ENCODE measurements around the gene JPH3. TPM values are rescaled to one million over a fixed set of nuclear protein-coding genes. Genes with fewer than 3 reads are reported as not detected.

JPH3 gene
- total RNA-seq, 1 donor from 2014 or later = 0.16 TPM

GRCh38 chr16:87595712-87596111 is 6.6 kb upstream of the JPH3 start:
- H3K4me1 Mint-ChIP-seq (ENCODE audit: low read depth) = no peaks in the 10 kb centered on the region
- no peak for DNase-seq (ENCODE audit: low spot score)
- no peaks in the 10 kb centered on the region for H3K36me3 Mint-ChIP-seq (ENCODE audit: low read depth)
- H3K27ac Mint-ChIP-seq = no peak overlapping the region
- H3K4me3 Mint-ChIP-seq (ENCODE audit: low read depth) = no peak overlapping the region
- intact Hi-C loops (cut with micrococcal nuclease) = no loop called here
- peaks cover 16% of the 10 kb centered on the region for H3K27me3 Mint-ChIP-seq (ENCODE audit: low read depth)
- no peaks in the 10 kb centered on the region for H3K9me3 Mint-ChIP-seq

- intact Hi-C loops (cut with micrococcal nuclease) = no loop called here
- Mint-ChIP-seq H3K4me3 (ENCODE audit: low read depth) (no peak overlapping the region), H3K36me3 (ENCODE audit: low read depth) (no peaks in the 10 kb centered on the region), H3K4me1 (ENCODE audit: low read depth) (no peaks in the 10 kb centered on the region), H3K27me3 (ENCODE audit: low read depth) (peaks cover 24% of the 10 kb centered on the region), H3K27ac (no peak overlapping the region), H3K9me3 (no peaks in the 10 kb centered on the region)
- no peak for DNase-seq (ENCODE audit: low spot score)
These were observed 4.9 kb upstream of the JPH3 start for GRCh38 chr16:87597324-87597830.

- H3K27me3 Mint-ChIP-seq (ENCODE audit: low read depth) = peaks cover 30% of the 10 kb centered on the region
- peaks cover 2% of the 10 kb centered on the region for H3K4me1 Mint-ChIP-seq (ENCODE audit: low read depth)
- no peaks in the 10 kb centered on the region for H3K36me3 Mint-ChIP-seq (ENCODE audit: low read depth)
- no peaks in the 10 kb centered on the region for H3K9me3 Mint-ChIP-seq
- no peak overlapping the region for H3K27ac Mint-ChIP-seq
- no peak overlapping the region for H3K4me3 Mint-ChIP-seq (ENCODE audit: low read depth)
- intact Hi-C loops (cut with micrococcal nuclease) = no loop called here
- DNase-seq (ENCODE audit: low spot score) = no peak
These were observed 3.9 kb upstream of the JPH3 start for GRCh38 chr16:87598431-87598830.

GRCh38 chr16:87600246-87600645 is 2.1 kb upstream of the JPH3 start:
- intact Hi-C loops (cut with micrococcal nuclease) = no loop called here
- no peaks in the 10 kb centered on the region for H3K9me3 Mint-ChIP-seq
- H3K36me3 Mint-ChIP-seq (ENCODE audit: low read depth) = no peaks in the 10 kb centered on the region
- H3K27me3 Mint-ChIP-seq (ENCODE audit: low read depth) = peaks cover 44% of the 10 kb centered on the region
- peaks cover 2% of the 10 kb centered on the region for H3K4me1 Mint-ChIP-seq (ENCODE audit: low read depth)
- no peak for DNase-seq (ENCODE audit: low spot score)
- H3K27ac Mint-ChIP-seq = no peak overlapping the region
- H3K4me3 Mint-ChIP-seq (ENCODE audit: low read depth) = no peak overlapping the region

- intact Hi-C loops (cut with micrococcal nuclease) = no loop called here
- no peaks in the 10 kb centered on the region for H3K9me3 Mint-ChIP-seq
- DNase-seq (ENCODE audit: low spot score) = no peak
- peaks cover 46% of the 10 kb centered on the region for H3K27me3 Mint-ChIP-seq (ENCODE audit: low read depth)
- peaks cover 2% of the 10 kb centered on the region for H3K4me1 Mint-ChIP-seq (ENCODE audit: low read depth)
- H3K4me3 Mint-ChIP-seq (ENCODE audit: low read depth) = no peak overlapping the region
- no peaks in the 10 kb centered on the region for H3K36me3 Mint-ChIP-seq (ENCODE audit: low read depth)
- no peak overlapping the region for H3K27ac Mint-ChIP-seq
These were observed 817 bp upstream of the JPH3 start for GRCh38 chr16:87601401-87601981.

- H3K4me3 Mint-ChIP-seq (ENCODE audit: low read depth) = peak overlapping the region; percentile 23
- peaks cover 50% of the 10 kb centered on the region for H3K27me3 Mint-ChIP-seq (ENCODE audit: low read depth)
- H3K9me3 Mint-ChIP-seq = no peaks in the 10 kb centered on the region
- intact Hi-C loops (cut with micrococcal nuclease) = no loop called here
- no peak overlapping the region for H3K27ac Mint-ChIP-seq
- peaks cover 2% of the 10 kb centered on the region for H3K4me1 Mint-ChIP-seq (ENCODE audit: low read depth)
- H3K36me3 Mint-ChIP-seq (ENCODE audit: low read depth) = no peaks in the 10 kb centered on the region
- DNase-seq (ENCODE audit: low spot score) = no peak
These were observed 744 bp downstream of the JPH3 start for GRCh38 chr16:87602821-87603683.

GRCh38 chr16:87603684-87604633 is 1.7 kb downstream of the JPH3 start:
- DNase-seq (ENCODE audit: low spot score) = no peak
- Mint-ChIP-seq H3K4me3 (ENCODE audit: low read depth) (no peak overlapping the region), H3K27ac (no peak overlapping the region), H3K9me3 (no peaks in the 10 kb centered on the region), H3K27me3 (ENCODE audit: low read depth) (peaks cover 50% of the 10 kb centered on the region), H3K36me3 (ENCODE audit: low read depth) (no peaks in the 10 kb centered on the region), H3K4me1 (ENCODE audit: low read depth) (peaks cover 2% of the 10 kb centered on the region)
- intact Hi-C loops (cut with micrococcal nuclease) = no loop called here

GRCh38 chr16:87604634-87605111 is 2.4 kb downstream of the JPH3 start:
- no peak for DNase-seq (ENCODE audit: low spot score)
- no peaks in the 10 kb centered on the region for H3K9me3 Mint-ChIP-seq
- H3K4me3 Mint-ChIP-seq (ENCODE audit: low read depth) = no peak overlapping the region
- no peak overlapping the region for H3K27ac Mint-ChIP-seq
- H3K4me1 Mint-ChIP-seq (ENCODE audit: low read depth) = peaks cover 2% of the 10 kb centered on the region
- intact Hi-C loops (cut with micrococcal nuclease) = no loop called here
- H3K36me3 Mint-ChIP-seq (ENCODE audit: low read depth) = no peaks in the 10 kb centered on the region
- peaks cover 44% of the 10 kb centered on the region for H3K27me3 Mint-ChIP-seq (ENCODE audit: low read depth)

GRCh38 chr16:87607223-87607622 is 4.9 kb downstream of the JPH3 start:
- H3K9me3 Mint-ChIP-seq = no peaks in the 10 kb centered on the region
- peaks cover 2% of the 10 kb centered on the region for H3K4me1 Mint-ChIP-seq (ENCODE audit: low read depth)
- peaks cover 26% of the 10 kb centered on the region for H3K27me3 Mint-ChIP-seq (ENCODE audit: low read depth)
- no peak for DNase-seq (ENCODE audit: low spot score)
- H3K4me3 Mint-ChIP-seq (ENCODE audit: low read depth) = no peak overlapping the region
- intact Hi-C loops (cut with micrococcal nuclease) = no loop called here
- H3K27ac Mint-ChIP-seq = no peak overlapping the region
- no peaks in the 10 kb centered on the region for H3K36me3 Mint-ChIP-seq (ENCODE audit: low read depth)

GRCh38 chr16:87607871-87608270 is 5.6 kb downstream of the JPH3 start:
- Mint-ChIP-seq H3K27me3 (ENCODE audit: low read depth) (peaks cover 26% of the 10 kb centered on the region), H3K9me3 (no peaks in the 10 kb centered on the region), H3K27ac (no peak overlapping the region), H3K4me1 (ENCODE audit: low read depth) (peaks cover 2% of the 10 kb centered on the region), H3K36me3 (ENCODE audit: low read depth) (no peaks in the 10 kb centered on the region), H3K4me3 (ENCODE audit: low read depth) (no peak overlapping the region)
- intact Hi-C loops (cut with micrococcal nuclease) = no loop called here
- DNase-seq (ENCODE audit: low spot score) = no peak

- Mint-ChIP-seq H3K4me1 (ENCODE audit: low read depth) (no peaks in the 10 kb centered on the region), H3K4me3 (ENCODE audit: low read depth) (no peak overlapping the region), H3K9me3 (no peaks in the 10 kb centered on the region), H3K27me3 (ENCODE audit: low read depth) (peaks cover 19% of the 10 kb centered on the region), H3K27ac (no peak overlapping the region), H3K36me3 (ENCODE audit: low read depth) (no peaks in the 10 kb centered on the region)
- peak; percentile 33 for DNase-seq (ENCODE audit: low spot score)
- intact Hi-C loops (cut with micrococcal nuclease) = no loop called here
These were observed 6.2 kb downstream of the JPH3 start for GRCh38 chr16:87608400-87608985.

GRCh38 chr16:87610026-87610425 is 7.7 kb downstream of the JPH3 start:
- H3K36me3 Mint-ChIP-seq (ENCODE audit: low read depth) = no peaks in the 10 kb centered on the region
- no peaks in the 10 kb centered on the region for H3K9me3 Mint-ChIP-seq
- DNase-seq (ENCODE audit: low spot score) = no peak
- H3K4me1 Mint-ChIP-seq (ENCODE audit: low read depth) = no peaks in the 10 kb centered on the region
- intact Hi-C loops (cut with micrococcal nuclease) = no loop called here
- peaks cover 9% of the 10 kb centered on the region for H3K27me3 Mint-ChIP-seq (ENCODE audit: low read depth)
- H3K27ac Mint-ChIP-seq = no peak overlapping the region
- H3K4me3 Mint-ChIP-seq (ENCODE audit: low read depth) = no peak overlapping the region

All from activated T-helper 2 cell treated with anti-CD3 and anti-CD28 coated beads, Interferon-gamma antibody, Interleukin-2, Interleukin-4, amounts not matched to agents 10 μg/mL and 5 μg/mL and 100 μg/mL, durations not matched to agents 14 hours and 24 hours and 36 hours (primary cell).